Stomach (tissue), 4 donors: Measurements from ENCODE around the gene BLOC1S6.
A peak's percentile ranks its signal among the peaks of the same experiment; 100 is the strongest.

Source experiments
- CTCF ChIP-seq, 7 experiments: fragments of 450-650 bp in 4 of 7; fragments of 200-600 bp in 3 of 7; sonication (generic) in 3 of 7; IDR thresholded peaks; one replicate each; pipeline ENCODE4 v1.5.1; 2016 to 2019; ENCODE audit warnings: antibody characterized with exemption in 7 of 7, control low read depth in 2 of 7, mild to moderate bottlenecking in 1 of 7
- POLR2AphosphoS5 ChIP-seq, 3 donors: sonication (generic); formaldehyde crosslinking; IDR thresholded peaks; one replicate each; pipeline ENCODE4 v1.6.1; 2016; ENCODE audit warnings: antibody characterized with exemption in 3 of 3

- TF ChIP-seq CTCF (IDR thresholded peaks at IDR 0.05) (no peak), POLR2AphosphoS5 (IDR thresholded peaks at IDR 0.05) (peak in 2 of 3 donors; percentile 26 to 69)
Observed at GRCh38 chr15:45648521-45649200, 61.5 kb downstream of the BLOC1S6 start.
